Lower leg skin (tissue), 4 donors: ENCODE data around the gene NTSR1. TPM values are rescaled to one million over a fixed set of nuclear protein-coding genes. Genes with fewer than 3 reads are reported as not detected.

ENCODE experiments used
- DNase-seq, 2 donors: peaks; one replicate each; pipeline ENCODE4 v3.0.0-alpha.2; 2019; ENCODE audit warnings: low spot score in 2 of 2
- H3K4me3 ChIP-seq: fragments of 200-600 bp; sonication (generic); 2 replicates; pipeline ENCODE4 v1.5.1; 2017; ENCODE audit warnings: mild to moderate bottlenecking, low read depth; ENCODE audit not compliant: poor library complexity, severe bottlenecking
- POLR2A ChIP-seq, 2 donors: fragments of 450-650 bp; IDR thresholded peaks; one replicate each; pipeline ENCODE4 v1.6.1; 2016 to 2017; ENCODE audit warnings: antibody characterized with exemption in 2 of 2, mild to moderate bottlenecking in 1 of 2, moderate library complexity in 1 of 2
- WGBS, 2 donors: methylation state at CpG; one replicate each; pipeline ENCODE4 v1.1.5; 2018; 5-methylcytosine and 5-hydroxymethylcytosine counted together
- intact Hi-C: fragments of 100-400 bp; cut with DNase I; formaldehyde crosslinking; loops from one replicate; pipeline ENCODE4 v1.15.0; 2023; ENCODE audit warnings: low total_unique reads
- total RNA-seq, 4 donors: library from RNA; depleted of rRNA; stranded (reverse); fragments of >200 nt; gene quantifications; one replicate each; pipeline ENCODE4 v1.1.0, GENCODE V29; 2016
- TF ChIP-seq, protein P1 (sequence below), 3 donors: fragments of 450-650 bp; IDR thresholded peaks; one replicate each; pipeline ENCODE4 v1.5.1; 2016; ENCODE audit warnings: antibody characterized with exemption in 3 of 3, mild to moderate bottlenecking in 3 of 3, moderate library complexity in 2 of 3

Gene NTSR1
- total RNA-seq, 4 donors from 2014 or later, result 0.07 to 0.61 (median 0.13) TPM; not detected in 1

DNA sequence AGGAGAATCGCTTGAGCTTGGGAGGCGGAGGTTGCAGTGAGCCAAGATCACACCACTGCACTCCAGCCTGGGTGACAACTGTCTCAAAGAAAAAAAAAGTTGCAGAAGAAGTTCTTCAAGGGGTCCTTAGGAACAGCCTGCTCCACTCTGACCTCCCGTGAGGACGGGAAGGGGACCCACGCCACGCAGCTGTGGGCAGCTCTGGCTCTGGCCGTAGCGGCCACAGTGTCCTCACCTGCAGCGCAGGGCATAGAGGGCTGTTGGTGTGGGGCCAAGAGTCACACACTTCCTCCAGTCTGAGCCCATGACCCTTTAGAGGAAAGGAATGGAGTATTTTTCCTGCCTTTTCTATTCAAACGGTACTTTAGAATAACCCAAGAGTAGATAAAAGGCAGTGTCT lies 5.4 kb downstream of the NTSR1 start:
- 93 to 94% methylated on average over 10 of the region's 10 CpGs for WGBS, 2 donors
- intact Hi-C loops, result no loop called here
- TF ChIP-seq, protein P1, sequence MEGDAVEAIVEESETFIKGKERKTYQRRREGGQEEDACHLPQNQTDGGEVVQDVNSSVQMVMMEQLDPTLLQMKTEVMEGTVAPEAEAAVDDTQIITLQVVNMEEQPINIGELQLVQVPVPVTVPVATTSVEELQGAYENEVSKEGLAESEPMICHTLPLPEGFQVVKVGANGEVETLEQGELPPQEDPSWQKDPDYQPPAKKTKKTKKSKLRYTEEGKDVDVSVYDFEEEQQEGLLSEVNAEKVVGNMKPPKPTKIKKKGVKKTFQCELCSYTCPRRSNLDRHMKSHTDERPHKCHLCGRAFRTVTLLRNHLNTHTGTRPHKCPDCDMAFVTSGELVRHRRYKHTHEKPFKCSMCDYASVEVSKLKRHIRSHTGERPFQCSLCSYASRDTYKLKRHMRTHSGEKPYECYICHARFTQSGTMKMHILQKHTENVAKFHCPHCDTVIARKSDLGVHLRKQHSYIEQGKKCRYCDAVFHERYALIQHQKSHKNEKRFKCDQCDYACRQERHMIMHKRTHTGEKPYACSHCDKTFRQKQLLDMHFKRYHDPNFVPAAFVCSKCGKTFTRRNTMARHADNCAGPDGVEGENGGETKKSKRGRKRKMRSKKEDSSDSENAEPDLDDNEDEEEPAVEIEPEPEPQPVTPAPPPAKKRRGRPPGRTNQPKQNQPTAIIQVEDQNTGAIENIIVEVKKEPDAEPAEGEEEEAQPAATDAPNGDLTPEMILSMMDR (IDR thresholded peaks at IDR 0.05), result no peak
- TF ChIP-seq POLR2A (IDR thresholded peaks at IDR 0.05), result no peak
- DNase-seq, result no peak
- no peak overlapping the region for H3K4me3 ChIP-seq

- no peak for DNase-seq
- intact Hi-C loops, result no loop called here
- 91 to 94% methylated on average over 6 of the region's 6 CpGs for WGBS, 2 donors
Observed at GRCh38 chr20:62714799-62715198, 6.2 kb downstream of the NTSR1 start.

GRCh38 chr20:62715201-62715600 lies 6.6 kb downstream of the NTSR1 start:
- DNase-seq, result no peak

More at GRCh38 chr20:62714799-62715198, 6.2 kb downstream of the NTSR1 start:
- H3K4me3 ChIP-seq, result no peak overlapping the region
- TF ChIP-seq, protein P1 (IDR thresholded peaks at IDR 0.05), result no peak
- no peak for TF ChIP-seq POLR2A (IDR thresholded peaks at IDR 0.05)

GRCh38 chr20:62716198-62716940 lies 7.7 kb downstream of the NTSR1 start:
- no peak for DNase-seq
- TF ChIP-seq POLR2A (IDR thresholded peaks at IDR 0.05), result no peak
- TF ChIP-seq, protein P1 (IDR thresholded peaks at IDR 0.05), result no peak
- 70 to 71% methylated on average over 21 to 26 of the region's 30 CpGs for WGBS, 2 donors
- H3K4me3 ChIP-seq, result no peak overlapping the region
- intact Hi-C loops, result no loop called here

More at GRCh38 chr20:62715201-62715600, 6.6 kb downstream of the NTSR1 start:
- no peak overlapping the region for H3K4me3 ChIP-seq
- intact Hi-C loops, result no loop called here
- 88 to 90% methylated on average over 10 of the region's 10 CpGs for WGBS, 2 donors
- TF ChIP-seq POLR2A (IDR thresholded peaks at IDR 0.05), result no peak
- TF ChIP-seq, protein P1 (IDR thresholded peaks at IDR 0.05), result no peak

DNA sequence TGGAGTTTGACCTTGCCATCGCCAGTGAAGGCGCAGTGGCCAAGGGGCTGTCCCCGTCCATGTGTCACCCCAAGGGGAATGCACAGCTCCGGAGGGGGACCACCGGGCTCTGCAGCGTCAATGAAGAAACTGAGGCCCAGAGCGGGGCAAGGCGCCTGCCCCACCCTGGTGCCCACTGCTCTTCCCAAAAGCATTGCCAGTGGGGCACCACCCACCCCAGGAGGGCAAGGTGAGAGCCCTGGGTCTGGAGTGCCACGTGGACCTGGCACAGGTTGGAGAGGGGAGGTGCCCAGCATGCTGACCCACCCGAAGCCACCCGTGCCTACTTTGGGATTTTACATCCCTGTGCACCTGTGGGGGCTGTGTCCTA lies 8.3 kb downstream of the NTSR1 start:
- intact Hi-C loops, result no loop called here
- no peak overlapping the region for H3K4me3 ChIP-seq
- TF ChIP-seq, protein P1 (IDR thresholded peaks at IDR 0.05), result no peak
- TF ChIP-seq POLR2A (IDR thresholded peaks at IDR 0.05), result no peak
- WGBS, 2 donors, result 83 to 84% methylated on average over 9 to 11 of the region's 11 CpGs
- DNase-seq, result no peak

- WGBS, 2 donors, result 51 to 57% methylated on average over 18 of the region's 18 CpGs
- intact Hi-C loops, result no loop called here
Observed at GRCh38 chr20:62717933-62718332, 9.3 kb downstream of the NTSR1 start.

More at GRCh38 chr20:62717933-62718332, 9.3 kb downstream of the NTSR1 start:
- DNase-seq, result no peak
- no peak overlapping the region for H3K4me3 ChIP-seq
- TF ChIP-seq, protein P1 (IDR thresholded peaks at IDR 0.05), result no peak
- no peak for TF ChIP-seq POLR2A (IDR thresholded peaks at IDR 0.05)
